Panc1 (cell line): ENCODE results near the gene NBPF6. TPM values are rescaled to one million over a fixed set of nuclear protein-coding genes. Genes with fewer than 3 reads are reported as not detected.

ENCODE experiments used
- ATAC-seq: fragments of 200-7000 bp; cut with Tn5 transposase; 2 replicates; pipeline ENCODE4 v1.9.1; 2020; ENCODE audit warnings: mild to moderate bottlenecking, moderate library complexity
- BruUV-seq: library from RNA; stranded (reverse); fragments of 400-500 nt; replicated peaks from 2 replicates; lab custom pipeline; 2021; lab: Mats Ljungman, UMichigan
- CTCF ChIA-PET: fragments of 300-600 bp; sonication (Branson Sonifier 250); formaldehyde crosslinking; loops from one replicate; lab custom pipeline; 2022; ENCODE audit warnings: antibody characterized with exemption; lab: Charles Lee
- POLR2A ChIA-PET: fragments of 300-600 bp; sonication (Branson Sonifier 250); formaldehyde crosslinking; loops from one replicate; lab custom pipeline; 2022; ENCODE audit warnings: antibody characterized with exemption; lab: Charles Lee
- DNase-seq: peaks from one replicate; pipeline ENCODE4 v3.0.0-alpha.2; 2010; ENCODE audit warnings: low read depth, low spot score
- H3K27ac ChIP-seq: 2 replicates; pipeline ENCODE4 v1.5.1; 2011; ENCODE audit warnings: mild to moderate bottlenecking, low read length, inconsistent platforms
- H3K27me3 ChIP-seq: fragments of 200-500 bp; sonication (Bioruptor generic); 2 replicates; pipeline ENCODE4 v1.6.0; 2014; ENCODE audit warnings: low read length, inconsistent platforms; ENCODE audit not compliant: control insufficient read depth, insufficient read depth
- H3K36me3 ChIP-seq: fragments of 200-500 bp; sonication (Bioruptor generic); 2 replicates; pipeline ENCODE4 v1.5.1; 2014; ENCODE audit warnings: inconsistent platforms, mild to moderate bottlenecking, low read length, moderate library complexity; ENCODE audit not compliant: control insufficient read depth, insufficient read depth
- H3K4me1 ChIP-seq: 2 replicates; pipeline ENCODE4 v1.5.1; 2011; ENCODE audit warnings: inconsistent platforms, mild to moderate bottlenecking, low read length, moderate library complexity; ENCODE audit not compliant: control insufficient read depth, insufficient read depth
- H3K4me3 ChIP-seq, 2 experiments: 2 replicates each; pipeline ENCODE4 v1.5.1; 2011 to 2012; ENCODE audit warnings: low read depth in 2 of 2, low read length in 2 of 2, mild to moderate bottlenecking in 2 of 2, inconsistent platforms in 1 of 2, moderate library complexity in 1 of 2
- H3K9me3 ChIP-seq: fragments of 200-500 bp; sonication (Bioruptor generic); 2 replicates; pipeline ENCODE4 v1.5.1; 2014; ENCODE audit warnings: low read depth, mild to moderate bottlenecking, inconsistent platforms, low read length, moderate library complexity; ENCODE audit not compliant: control insufficient read depth, insufficient read depth
- POLR2AphosphoS5 ChIP-seq: IDR thresholded peaks from 2 replicates; pipeline ENCODE4 v1.6.1; 2012; ENCODE audit warnings: mild to moderate bottlenecking, low read depth, low read length, moderate library complexity
- SIN3A ChIP-seq: IDR thresholded peaks from 2 replicates; pipeline ENCODE4 v1.6.1; 2012; ENCODE audit warnings: low read depth, mild to moderate bottlenecking, low read length, moderate library complexity, borderline replicate concordance; ENCODE audit not compliant: insufficient read depth
- TCF7L2 ChIP-seq: IDR thresholded peaks from 2 replicates; pipeline ENCODE4 v1.6.1; 2011; ENCODE audit warnings: mild to moderate bottlenecking, low read depth, low read length, inconsistent platforms
- in situ Hi-C: cut with HindIII; loops from 2 replicates; pipeline ENCODE4 v1.10.0; 2016; ENCODE audit warnings: low sequenced_read_pairs, low pct_unique_long_range_greater_than_20kb
- intact Hi-C: fragments of 100-400 bp; cut with micrococcal nuclease; formaldehyde crosslinking; loops from one replicate; pipeline ENCODE4 v1.10.0; 2022; ENCODE audit not compliant: unreplicated experiment
- total RNA-seq: library from RNA; stranded (reverse); gene quantifications from one replicate; pipeline ENCODE4 v1.2.1, GENCODE V29; 2021; ENCODE audit not compliant: unreplicated experiment
- TF ChIP-seq, protein P1 (sequence below): fragments of 450-650 bp; IDR thresholded peaks from 2 replicates; pipeline ENCODE4 v1.5.1; 2017; ENCODE audit warnings: mild to moderate bottlenecking
- TF ChIP-seq, protein P2 (sequence below), 2 experiments: IDR thresholded peaks; 2 replicates each; pipeline ENCODE4 v1.6.1; 2011 to 2012; ENCODE audit warnings: low read depth in 2 of 2, control low read depth in 1 of 2, low read length in 1 of 2, mild to moderate bottlenecking in 1 of 2, moderate library complexity in 1 of 2; ENCODE audit not compliant: insufficient read depth in 1 of 2

NBPF6 gene
- total RNA-seq, 1 experiment from 2014 or later = not detected

DNA sequence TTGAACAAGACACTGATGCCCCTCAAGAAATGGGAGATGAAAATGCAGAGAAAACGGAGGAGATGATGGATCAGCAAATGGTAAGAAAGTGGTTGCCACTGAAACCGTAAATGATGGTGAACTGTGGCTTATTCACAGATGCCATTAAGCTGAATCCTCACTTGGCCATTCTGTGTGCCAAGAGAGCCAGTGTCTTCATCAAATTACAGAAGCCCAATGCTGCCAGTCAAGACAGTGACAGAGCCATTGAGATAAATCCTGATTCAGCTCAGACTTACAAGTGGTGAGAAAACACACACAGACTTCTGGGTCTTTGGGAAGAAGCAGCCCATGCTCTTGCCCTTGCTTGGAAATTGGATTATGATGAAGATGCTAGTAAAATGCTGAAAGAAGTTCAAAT is 52.5 kb downstream of the NBPF6 start:
- BruUV-seq = no TSS peak
- DNase-seq (no peak), ATAC-seq (no peak)
- ChIA-PET CTCF (no interaction called here), POLR2A (no interaction called here)
- TF ChIP-seq TCF7L2 = no peak
- TF ChIP-seq POLR2AphosphoS5 = no peak
- TF ChIP-seq, protein P1, sequence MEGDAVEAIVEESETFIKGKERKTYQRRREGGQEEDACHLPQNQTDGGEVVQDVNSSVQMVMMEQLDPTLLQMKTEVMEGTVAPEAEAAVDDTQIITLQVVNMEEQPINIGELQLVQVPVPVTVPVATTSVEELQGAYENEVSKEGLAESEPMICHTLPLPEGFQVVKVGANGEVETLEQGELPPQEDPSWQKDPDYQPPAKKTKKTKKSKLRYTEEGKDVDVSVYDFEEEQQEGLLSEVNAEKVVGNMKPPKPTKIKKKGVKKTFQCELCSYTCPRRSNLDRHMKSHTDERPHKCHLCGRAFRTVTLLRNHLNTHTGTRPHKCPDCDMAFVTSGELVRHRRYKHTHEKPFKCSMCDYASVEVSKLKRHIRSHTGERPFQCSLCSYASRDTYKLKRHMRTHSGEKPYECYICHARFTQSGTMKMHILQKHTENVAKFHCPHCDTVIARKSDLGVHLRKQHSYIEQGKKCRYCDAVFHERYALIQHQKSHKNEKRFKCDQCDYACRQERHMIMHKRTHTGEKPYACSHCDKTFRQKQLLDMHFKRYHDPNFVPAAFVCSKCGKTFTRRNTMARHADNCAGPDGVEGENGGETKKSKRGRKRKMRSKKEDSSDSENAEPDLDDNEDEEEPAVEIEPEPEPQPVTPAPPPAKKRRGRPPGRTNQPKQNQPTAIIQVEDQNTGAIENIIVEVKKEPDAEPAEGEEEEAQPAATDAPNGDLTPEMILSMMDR = no peak
- TF ChIP-seq, protein P2, sequence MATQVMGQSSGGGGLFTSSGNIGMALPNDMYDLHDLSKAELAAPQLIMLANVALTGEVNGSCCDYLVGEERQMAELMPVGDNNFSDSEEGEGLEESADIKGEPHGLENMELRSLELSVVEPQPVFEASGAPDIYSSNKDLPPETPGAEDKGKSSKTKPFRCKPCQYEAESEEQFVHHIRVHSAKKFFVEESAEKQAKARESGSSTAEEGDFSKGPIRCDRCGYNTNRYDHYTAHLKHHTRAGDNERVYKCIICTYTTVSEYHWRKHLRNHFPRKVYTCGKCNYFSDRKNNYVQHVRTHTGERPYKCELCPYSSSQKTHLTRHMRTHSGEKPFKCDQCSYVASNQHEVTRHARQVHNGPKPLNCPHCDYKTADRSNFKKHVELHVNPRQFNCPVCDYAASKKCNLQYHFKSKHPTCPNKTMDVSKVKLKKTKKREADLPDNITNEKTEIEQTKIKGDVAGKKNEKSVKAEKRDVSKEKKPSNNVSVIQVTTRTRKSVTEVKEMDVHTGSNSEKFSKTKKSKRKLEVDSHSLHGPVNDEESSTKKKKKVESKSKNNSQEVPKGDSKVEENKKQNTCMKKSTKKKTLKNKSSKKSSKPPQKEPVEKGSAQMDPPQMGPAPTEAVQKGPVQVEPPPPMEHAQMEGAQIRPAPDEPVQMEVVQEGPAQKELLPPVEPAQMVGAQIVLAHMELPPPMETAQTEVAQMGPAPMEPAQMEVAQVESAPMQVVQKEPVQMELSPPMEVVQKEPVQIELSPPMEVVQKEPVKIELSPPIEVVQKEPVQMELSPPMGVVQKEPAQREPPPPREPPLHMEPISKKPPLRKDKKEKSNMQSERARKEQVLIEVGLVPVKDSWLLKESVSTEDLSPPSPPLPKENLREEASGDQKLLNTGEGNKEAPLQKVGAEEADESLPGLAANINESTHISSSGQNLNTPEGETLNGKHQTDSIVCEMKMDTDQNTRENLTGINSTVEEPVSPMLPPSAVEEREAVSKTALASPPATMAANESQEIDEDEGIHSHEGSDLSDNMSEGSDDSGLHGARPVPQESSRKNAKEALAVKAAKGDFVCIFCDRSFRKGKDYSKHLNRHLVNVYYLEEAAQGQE (IDR thresholded peaks at IDR 0.05; ENCODE audit: insufficient read depth in 1 of 2, low read depth in 2 of 2, low read length in 1 of 2) = no peak
- no peak for TF ChIP-seq SIN3A
- intact Hi-C loops = no loop called here
- H3K36me3 ChIP-seq = no peaks in the 10 kb centered on the region
- H3K4me3 ChIP-seq = no peak overlapping the region
- H3K9me3 ChIP-seq = no peaks in the 10 kb centered on the region
- no peaks in the 10 kb centered on the region for H3K4me1 ChIP-seq
- in situ Hi-C loops = no loop called here
- no peaks in the 10 kb centered on the region for H3K27me3 ChIP-seq
- H3K27ac ChIP-seq = no peak overlapping the region

DNA sequence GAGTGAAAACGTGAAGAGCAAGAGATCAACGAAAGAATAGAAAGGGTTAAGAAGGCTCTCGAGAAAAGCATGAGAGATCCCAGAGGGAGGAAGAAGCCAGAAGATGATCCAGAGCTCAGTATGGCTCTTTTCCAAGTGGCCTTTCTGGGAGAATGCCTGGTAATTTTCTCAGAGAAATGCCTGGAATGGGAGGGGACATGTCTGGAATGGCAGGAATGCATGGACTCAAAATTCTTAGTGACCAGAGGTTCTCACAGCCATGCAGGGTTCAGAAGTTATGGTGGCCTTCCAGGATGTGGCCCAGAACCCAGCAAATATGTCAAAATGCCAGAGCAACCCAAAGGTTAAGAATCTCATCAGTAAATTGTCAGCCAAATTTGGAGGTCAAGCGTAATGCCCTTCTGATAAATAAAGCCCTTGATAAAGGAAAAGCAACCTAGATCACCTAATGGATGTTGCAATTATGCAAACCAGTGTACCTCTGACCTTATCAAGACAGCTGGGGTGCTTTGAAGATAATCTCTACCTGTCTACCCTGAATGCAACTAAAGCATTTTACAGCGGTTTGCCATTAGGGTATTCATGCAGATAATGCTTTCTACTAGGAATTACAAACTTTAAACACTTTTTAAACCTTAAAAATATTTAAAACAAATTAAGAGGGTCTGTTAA is 53.1 kb downstream of the NBPF6 start:
- DNase-seq (no peak), ATAC-seq (no peak)
- no peaks in the 10 kb centered on the region for H3K27me3 ChIP-seq
- no TSS peak for BruUV-seq
- CTCF ChIA-PET = no interaction called here
- intact Hi-C loops = no loop called here
- no peaks in the 10 kb centered on the region for H3K9me3 ChIP-seq
- H3K27ac ChIP-seq = no peak overlapping the region
- in situ Hi-C loops = no loop called here
- H3K4me1 ChIP-seq = no peaks in the 10 kb centered on the region
- TF ChIP-seq, protein P1 = no peak
- TF ChIP-seq POLR2AphosphoS5 (no peak), SIN3A (no peak), TCF7L2 (no peak)
- TF ChIP-seq, protein P2 (IDR thresholded peaks at IDR 0.05; ENCODE audit: insufficient read depth in 1 of 2, low read depth in 2 of 2, low read length in 1 of 2) = no peak
- POLR2A ChIA-PET = no interaction called here
- no peak overlapping the region for H3K4me3 ChIP-seq
- no peaks in the 10 kb centered on the region for H3K36me3 ChIP-seq
